ENCODE results near the gene TRIOBP.
"Not testable (repeated sequence)": the region's sequence is repeated elsewhere in the genome, so short reads cannot be mapped to it uniquely, and the experiment has no call there.

Gene TRIOBP

DNA sequence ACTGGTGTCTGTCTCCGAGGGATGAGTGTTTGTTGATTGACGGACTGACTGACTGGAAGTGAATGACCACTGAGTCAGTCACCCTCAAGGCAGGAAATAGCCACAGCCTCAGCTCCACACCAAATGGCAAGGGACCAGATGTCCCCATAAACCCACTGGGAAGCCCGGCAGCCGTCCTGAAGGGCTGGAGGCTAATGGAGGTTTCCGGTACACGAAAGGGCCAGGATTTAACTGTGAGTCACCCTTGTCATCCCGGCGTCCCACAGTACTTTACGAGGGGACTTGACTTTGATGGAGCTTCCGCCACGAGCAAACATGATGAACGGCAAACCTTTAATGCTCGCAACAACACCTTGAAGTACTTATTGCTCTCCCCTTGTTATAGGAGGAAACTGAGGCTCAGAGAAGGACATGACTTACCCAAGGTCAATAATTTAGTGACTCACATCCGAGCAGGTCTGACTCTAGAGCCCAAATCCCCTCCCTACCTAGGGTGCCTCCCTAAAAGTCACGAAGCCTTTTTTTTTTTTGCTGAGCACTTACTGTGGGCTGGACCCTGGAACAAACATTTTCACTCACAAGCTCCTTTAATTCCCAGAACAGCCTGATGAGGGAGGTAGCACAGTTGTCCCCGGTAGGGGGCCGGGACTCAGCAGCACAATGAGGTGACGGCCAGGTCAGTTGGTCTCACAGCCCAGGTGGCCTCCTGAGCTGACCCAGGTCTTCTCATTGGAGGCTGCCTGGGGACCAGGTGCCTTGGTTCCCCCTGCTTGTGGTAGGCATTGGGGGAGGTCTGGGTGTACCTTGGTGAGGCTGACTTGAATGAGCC is 85.7 kb downstream of the TRIOBP start:
- no peak for DNase-seq

GRCh38 chr22:37784829-37785495 is 88.1 kb downstream of the TRIOBP start:
- no peak for DNase-seq

GRCh38 chr22:37790234-37790633 is 93.4 kb downstream of the TRIOBP start:
- no peak for DNase-seq

DNA sequence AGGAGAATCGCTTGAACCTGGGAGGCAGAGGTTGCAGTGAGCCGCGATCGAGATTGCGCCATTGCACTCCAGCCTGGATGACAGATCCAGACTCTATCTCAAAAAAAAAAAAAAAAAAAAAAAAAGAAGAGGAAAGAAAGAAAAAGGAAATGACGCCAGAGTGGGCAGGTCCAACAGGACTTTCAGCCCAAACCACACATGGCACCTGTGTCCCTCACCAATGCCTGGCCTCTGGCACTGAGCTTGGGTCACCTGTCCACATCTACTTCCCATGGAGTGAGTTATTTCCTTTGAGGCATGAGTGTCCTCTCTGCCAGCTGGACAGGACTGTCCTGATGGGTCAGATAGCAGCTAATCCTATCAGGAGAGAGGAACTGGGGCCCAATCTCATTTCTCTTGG is 95.6 kb downstream of the TRIOBP start:
- DNase-seq: no peak

- DNase-seq: no peak
Observed at GRCh38 chr22:37794376-37794775, 97.5 kb downstream of the TRIOBP start.

GRCh38 chr22:37796079-37796478 is 99.2 kb downstream of the TRIOBP start:
- no peak for DNase-seq

GRCh38 chr22:37797259-37797658 is 100.4 kb downstream of the TRIOBP start:
- not testable (repeated sequence) for DNase-seq

DNA sequence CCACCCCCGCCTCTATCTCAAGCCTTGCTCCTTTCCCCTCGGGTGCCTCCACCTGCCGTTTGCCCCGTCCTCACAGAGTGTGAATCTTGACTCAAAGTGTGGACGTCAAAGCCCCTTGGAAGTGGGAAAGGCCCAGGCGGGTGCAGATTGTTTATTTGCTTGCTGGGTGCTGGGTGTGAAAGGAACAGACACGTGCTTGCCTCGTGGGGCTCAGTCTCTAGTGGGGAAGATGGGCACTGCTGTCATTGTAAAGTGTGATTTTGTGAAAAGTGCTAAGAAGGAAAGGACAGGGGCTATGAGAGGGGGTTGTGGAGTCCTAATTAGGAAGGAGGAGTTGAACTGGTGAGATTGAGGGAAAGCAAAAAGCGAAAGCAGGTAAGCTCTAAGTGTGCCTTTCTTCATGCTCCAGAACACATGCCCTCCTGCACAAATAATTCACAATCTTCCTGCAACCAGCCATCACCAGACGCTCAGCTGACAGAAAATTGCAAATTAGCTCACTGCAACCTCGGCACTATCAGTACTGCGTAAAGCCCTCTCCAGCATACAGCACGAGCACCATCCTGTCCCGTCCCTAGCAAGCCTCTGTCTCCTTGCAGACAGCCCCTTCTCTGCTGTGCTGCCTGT is 101.1 kb downstream of the TRIOBP start:
- DNase-seq: no peak

- not testable (repeated sequence) for DNase-seq
Observed at GRCh38 chr22:37799979-37800378, 103.1 kb downstream of the TRIOBP start.

DNA sequence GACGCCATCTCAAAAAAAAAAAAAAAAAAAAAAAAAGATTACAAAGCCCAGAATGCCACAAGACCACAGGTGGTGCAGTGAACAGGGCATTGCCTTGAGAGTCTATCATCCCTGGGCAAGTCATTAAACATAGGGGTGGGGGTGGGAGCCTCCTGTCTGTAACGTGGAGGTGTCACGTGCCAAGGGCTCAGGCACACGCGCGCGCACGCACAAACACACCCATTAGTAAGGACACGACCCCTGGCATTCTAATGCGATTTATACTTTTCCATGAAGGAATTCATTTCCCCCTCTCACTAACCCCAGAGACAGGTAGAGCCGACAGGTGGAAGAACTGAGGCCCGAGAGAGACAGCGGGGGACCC is 105.1 kb downstream of the TRIOBP start:
- DNase-seq: no peak

GRCh38 chr22:37802310-37803194 is 105.7 kb downstream of the TRIOBP start:
- peak; percentile 35 for DNase-seq

DNA sequence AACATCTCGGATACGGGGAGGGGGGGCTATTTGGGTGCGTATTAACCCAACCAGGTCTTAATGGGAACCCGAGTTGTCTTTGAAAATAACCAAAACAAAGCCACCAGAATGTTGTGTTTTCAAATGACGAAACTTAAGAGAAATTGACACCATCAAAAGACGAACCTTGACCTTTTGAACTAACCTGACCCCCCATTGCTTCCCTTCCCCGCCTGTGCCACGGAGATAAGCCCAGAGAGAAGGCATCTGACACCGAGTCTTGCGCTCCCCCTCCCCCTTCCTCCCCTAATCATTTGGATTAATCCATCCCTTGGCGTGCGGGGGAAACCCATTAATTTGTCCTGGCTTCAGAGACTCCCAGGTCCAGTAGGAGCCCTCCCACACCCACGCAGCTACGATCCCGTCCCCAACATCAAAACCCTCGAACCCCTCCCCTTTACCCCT is 106.4 kb downstream of the TRIOBP start:
- no peak for DNase-seq

- DNase-seq: no peak
Observed at GRCh38 chr22:37803639-37804351, 106.9 kb downstream of the TRIOBP start.

- DNase-seq: no peak
Observed at GRCh38 chr22:37804352-37804880, 107.6 kb downstream of the TRIOBP start.

DNA sequence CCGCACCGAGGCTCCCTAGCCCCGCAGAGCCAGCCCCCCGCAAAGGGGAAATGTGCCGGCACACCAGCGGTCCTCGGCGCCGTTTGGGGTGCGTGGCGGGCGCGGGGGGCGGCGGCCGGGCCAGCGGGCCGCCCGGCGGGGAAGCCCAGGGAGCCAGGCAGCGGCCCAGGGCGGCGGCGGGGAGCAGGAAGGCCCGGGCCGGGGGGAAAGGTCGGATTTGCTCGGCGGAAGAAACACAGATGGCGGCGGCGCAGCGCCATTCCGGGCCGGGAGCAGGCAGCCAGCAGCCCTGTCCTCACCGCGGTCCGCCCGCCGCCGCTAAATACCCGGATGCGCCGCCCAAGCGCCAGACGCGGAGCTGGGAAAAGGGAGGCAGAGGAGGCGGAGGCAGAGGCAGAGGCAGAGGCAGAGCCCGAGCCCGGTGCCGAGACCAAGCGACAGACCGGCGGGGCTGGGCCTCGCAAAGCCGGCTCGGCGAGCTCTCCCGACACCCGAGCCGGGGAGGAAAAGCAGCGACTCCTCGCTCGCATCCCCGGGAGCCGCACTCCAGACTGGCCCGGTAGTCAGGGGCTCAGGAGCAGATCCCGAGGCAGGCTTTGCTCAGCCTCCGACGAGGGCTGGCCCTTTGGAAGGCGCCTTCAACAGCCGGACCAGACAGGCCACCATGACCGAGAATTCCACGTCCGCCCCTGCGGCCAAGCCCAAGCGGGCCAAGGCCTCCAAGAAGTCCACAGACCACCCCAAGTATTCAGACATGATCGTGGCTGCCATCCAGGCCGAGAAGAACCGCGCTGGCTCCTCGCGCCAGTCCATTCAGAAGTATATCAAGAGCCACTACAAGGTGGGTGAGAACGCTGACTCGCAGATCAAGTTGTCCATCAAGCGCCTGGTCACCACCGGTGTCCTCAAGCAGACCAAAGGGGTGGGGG is 108.3 kb downstream of the TRIOBP start:
- DNase-seq: peak; percentile 78

DNA sequence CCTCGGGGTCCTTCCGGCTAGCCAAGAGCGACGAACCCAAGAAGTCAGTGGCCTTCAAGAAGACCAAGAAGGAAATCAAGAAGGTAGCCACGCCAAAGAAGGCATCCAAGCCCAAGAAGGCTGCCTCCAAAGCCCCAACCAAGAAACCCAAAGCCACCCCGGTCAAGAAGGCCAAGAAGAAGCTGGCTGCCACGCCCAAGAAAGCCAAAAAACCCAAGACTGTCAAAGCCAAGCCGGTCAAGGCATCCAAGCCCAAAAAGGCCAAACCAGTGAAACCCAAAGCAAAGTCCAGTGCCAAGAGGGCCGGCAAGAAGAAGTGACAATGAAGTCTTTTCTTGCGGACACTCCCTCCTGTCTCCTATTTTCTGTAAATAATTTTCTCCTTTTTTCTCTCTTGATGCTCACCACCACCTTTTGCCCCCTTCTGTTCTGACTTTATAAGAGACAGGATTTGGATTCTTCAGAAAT is 109.0 kb downstream of the TRIOBP start:
- no peak for DNase-seq

GRCh38 chr22:37806409-37807333 is 109.8 kb downstream of the TRIOBP start:
- DNase-seq: no peak

- DNase-seq: peak; percentile 89
Observed at GRCh38 chr22:37807410-37808293, 110.8 kb downstream of the TRIOBP start, which contains the start of gene GCAT. TSS of gene GCAT (plus strand) at chr22:37807934. CDS start at chr22:37807968, 34 bp downstream.

All from stimulated activated CD4-positive, alpha-beta T cell treated with anti-CD3 and anti-CD28 coated beads, Interleukin-4, amount 100 ng/mL, for 1 hour (primary cell).